Lower leg skin (tissue), 4 donors: ENCODE data around the gene CYP39A1. TPM values are rescaled to one million over a fixed set of nuclear protein-coding genes. Genes with fewer than 3 reads are reported as not detected.

Experiments used
- DNase-seq, 2 donors: peaks; one replicate each; pipeline ENCODE4 v3.0.0-alpha.2; 2019; ENCODE audit warnings: low spot score in 2 of 2
- H3K4me3 ChIP-seq: fragments of 200-600 bp; sonication (generic); 2 replicates; pipeline ENCODE4 v1.5.1; 2017; ENCODE audit warnings: mild to moderate bottlenecking, low read depth; ENCODE audit not compliant: poor library complexity, severe bottlenecking
- CTCF ChIP-seq, 3 donors: fragments of 450-650 bp; IDR thresholded peaks; one replicate each; pipeline ENCODE4 v1.5.1; 2016; ENCODE audit warnings: antibody characterized with exemption in 3 of 3, mild to moderate bottlenecking in 3 of 3, moderate library complexity in 2 of 3
- POLR2A ChIP-seq, 2 donors: fragments of 450-650 bp; IDR thresholded peaks; one replicate each; pipeline ENCODE4 v1.6.1; 2016 to 2017; ENCODE audit warnings: antibody characterized with exemption in 2 of 2, mild to moderate bottlenecking in 1 of 2, moderate library complexity in 1 of 2
- WGBS, 2 donors: methylation state at CpG; one replicate each; pipeline ENCODE4 v1.1.5; 2018; 5-methylcytosine and 5-hydroxymethylcytosine counted together
- intact Hi-C: fragments of 100-400 bp; cut with DNase I; formaldehyde crosslinking; loops from one replicate; pipeline ENCODE4 v1.15.0; 2023; ENCODE audit warnings: low total_unique reads
- total RNA-seq, 4 donors: library from RNA; depleted of rRNA; stranded (reverse); fragments of >200 nt; gene quantifications; one replicate each; pipeline ENCODE4 v1.1.0, GENCODE V29; 2016

CYP39A1 gene
- total RNA-seq, 4 donors from 2014 or later = 22.6 to 38.2 (median 34.3) TPM

- intact Hi-C loops = no loop called here
- TF ChIP-seq CTCF (IDR thresholded peaks at IDR 0.05) (no peak), POLR2A (IDR thresholded peaks at IDR 0.05) (no peak)
- H3K4me3 ChIP-seq = no peak overlapping the region
- WGBS, 2 donors = 84 to 87% methylated on average over 3 of the region's 3 CpGs
- DNase-seq = no peak
Measured at GRCh38 chr6:46605091-46605797, 47.4 kb downstream of the CYP39A1 start.

- WGBS, 2 donors = 90 to 91% methylated on average over 3 of the region's 3 CpGs
- H3K4me3 ChIP-seq = no peak overlapping the region
- intact Hi-C loops = no loop called here
- no peak for DNase-seq
- TF ChIP-seq POLR2A (IDR thresholded peaks at IDR 0.05) (no peak), CTCF (IDR thresholded peaks at IDR 0.05) (no peak)
Measured at GRCh38 chr6:46598215-46598614, 54.4 kb downstream of the CYP39A1 start.

GRCh38 chr6:46592740-46593139 is 59.9 kb downstream of the CYP39A1 start:
- no peak overlapping the region for H3K4me3 ChIP-seq
- no peak for DNase-seq
- intact Hi-C loops = no loop called here
- no peak for TF ChIP-seq POLR2A (IDR thresholded peaks at IDR 0.05)
- TF ChIP-seq CTCF (IDR thresholded peaks at IDR 0.05) = no peak

GRCh38 chr6:46592046-46592445 is 60.6 kb downstream of the CYP39A1 start:
- intact Hi-C loops = no loop called here
- WGBS, 2 donors = 92 to 93% methylated on average over 3 of the region's 3 CpGs
- TF ChIP-seq CTCF (IDR thresholded peaks at IDR 0.05) = no peak
- no peak overlapping the region for H3K4me3 ChIP-seq
- DNase-seq = no peak

- TF ChIP-seq CTCF (IDR thresholded peaks at IDR 0.05) = no peak
- no peak for TF ChIP-seq POLR2A (IDR thresholded peaks at IDR 0.05)
- H3K4me3 ChIP-seq = no peak overlapping the region
- DNase-seq = no peak
- intact Hi-C loops = no loop called here
Measured at GRCh38 chr6:46590765-46591164, 61.9 kb downstream of the CYP39A1 start.

- no peak for DNase-seq
- 54 to 57% methylated on average over 2 of the region's 2 CpGs for WGBS, 2 donors
- no peak overlapping the region for H3K4me3 ChIP-seq
- intact Hi-C loops = no loop called here
- no peak for TF ChIP-seq CTCF (IDR thresholded peaks at IDR 0.05)
- TF ChIP-seq POLR2A (IDR thresholded peaks at IDR 0.05) = no peak
Measured at GRCh38 chr6:46586906-46587305, 65.7 kb downstream of the CYP39A1 start.
